T-helper 2 cell (primary cell): Measurements from ENCODE around the gene KRTAP5-1.
A peak's percentile ranks its signal among the peaks of the same experiment; 100 is the strongest.
"Not testable (repeated sequence)": the region's sequence is repeated elsewhere in the genome, so short reads cannot be mapped to it uniquely, and the experiment has no call there.

Experiments used
- DNase-seq, 5 experiments: peaks; one replicate each; pipeline versions ENCODE4 v3.0.0 to v3.0.0-alpha.2; 2012 to 2022
- total RNA-seq, 2 donors: gene quantifications; one replicate each; lab custom pipeline; 2026; lab: John Stamatoyannopoulos, UW

KRTAP5-1 gene
- total RNA-seq: 0 reads per million in 2 donors

GRCh38 chr11:1584661-1585370 is at the start of gene KRTAP5-1:
Gene KRTAP5-1 (minus strand): TSS chr11:1585283. CDS start chr11:1585249, 34 bp downstream.
- DNase-seq: not testable (repeated sequence)

GRCh38 chr11:1633864-1634263 is 48.8 kb upstream of the KRTAP5-1 start:
- DNase-seq: no peak

GRCh38 chr11:1632053-1632714 is 47.1 kb upstream of the KRTAP5-1 start:
- DNase-seq: no peak

- no peak for DNase-seq
Measured at GRCh38 chr11:1631066-1631568, 46.0 kb upstream of the KRTAP5-1 start.

GRCh38 chr11:1630271-1630670 is 45.2 kb upstream of the KRTAP5-1 start:
- DNase-seq: no peak

GRCh38 chr11:1629326-1630185 is 44.5 kb upstream of the KRTAP5-1 start, which contains the start of gene KRTAP5-5:
Gene KRTAP5-5 (plus strand): TSS chr11:1629775. CDS start chr11:1629841, 66 bp downstream.
- no peak for DNase-seq

- peak; percentile 37 to 47 (median 41) for DNase-seq
Measured at GRCh38 chr11:1628506-1629325, 43.6 kb upstream of the KRTAP5-1 start.

GRCh38 chr11:1625541-1625940 is 40.5 kb upstream of the KRTAP5-1 start:
- DNase-seq: no peak

GRCh38 chr11:1624621-1625020 is 39.5 kb upstream of the KRTAP5-1 start:
- DNase-seq: no peak

- DNase-seq: no peak
Measured at GRCh38 chr11:1623716-1624115, 38.6 kb upstream of the KRTAP5-1 start.

- DNase-seq: no peak
Measured at GRCh38 chr11:1622086-1622485, 37.0 kb upstream of the KRTAP5-1 start, which contains the start of gene KRTAP5-4. Gene KRTAP5-4 (minus strand): TSS chr11:1622138. CDS start chr11:1622093, 45 bp downstream.

- DNase-seq: peak in 2 of 5 experiments; percentile 13 to 37
Measured at GRCh38 chr11:1619449-1619848, 34.4 kb upstream of the KRTAP5-1 start.

GRCh38 chr11:1618231-1618630 is 33.1 kb upstream of the KRTAP5-1 start:
- no peak for DNase-seq

GRCh38 chr11:1608363-1608762 is 23.3 kb upstream of the KRTAP5-1 start, which contains the start of gene KRTAP5-3:
Gene KRTAP5-3 (minus strand): TSS chr11:1608463. CDS start chr11:1608385, 78 bp downstream.
- DNase-seq: no peak

GRCh38 chr11:1607901-1608300 is 22.8 kb upstream of the KRTAP5-1 start:
- DNase-seq: not testable (repeated sequence)

- DNase-seq: not testable (repeated sequence)
Measured at GRCh38 chr11:1607156-1607845, 22.2 kb upstream of the KRTAP5-1 start.

- peak in 2 of 5 experiments; percentile 9 to 86 for DNase-seq
Measured at GRCh38 chr11:1605923-1606322, 20.8 kb upstream of the KRTAP5-1 start.

GRCh38 chr11:1604711-1605110 is 19.6 kb upstream of the KRTAP5-1 start:
- no peak for DNase-seq

GRCh38 chr11:1604181-1604580 is 19.1 kb upstream of the KRTAP5-1 start:
- no peak for DNase-seq

- no peak for DNase-seq
Measured at GRCh38 chr11:1603629-1604028, 18.5 kb upstream of the KRTAP5-1 start.

- DNase-seq: not testable (repeated sequence)
Measured at GRCh38 chr11:1601663-1602062, 16.6 kb upstream of the KRTAP5-1 start.
